Astrocyte of the spinal cord (primary cell): ENCODE results near the gene EIF3L.

ENCODE experiments used
- DNase-seq: peaks from one replicate; pipeline ENCODE4 v3.0.0; 2011; ENCODE audit warnings: low read depth, low spot score
- H3K4me3 ChIP-seq: 2 replicates; pipeline ENCODE4 v1.5.1; 2011; ENCODE audit warnings: low read depth, mild to moderate bottlenecking, low read length, moderate library complexity
- CTCF ChIP-seq: IDR thresholded peaks from 2 replicates; pipeline ENCODE4 v1.5.1; 2012; ENCODE audit warnings: low read depth, mild to moderate bottlenecking, low read length, inconsistent platforms
- in situ Hi-C: cut with HindIII; loops from 2 replicates; pipeline ENCODE4 v1.10.0; 2017; ENCODE audit warnings: low sequenced_read_pairs

Gene EIF3L

GRCh38 chr22:37894939-37895670, 45.9 kb downstream of the EIF3L start:
- H3K4me3 ChIP-seq: no peak overlapping the region
- DNase-seq: no peak
- TF ChIP-seq CTCF: no peak
- in situ Hi-C loops: no loop called here

- no peak for TF ChIP-seq CTCF
- in situ Hi-C loops: no loop called here
- no peak for DNase-seq
- no peak overlapping the region for H3K4me3 ChIP-seq
Observed at GRCh38 chr22:37896181-37896592, 47.0 kb downstream of the EIF3L start.

DNA sequence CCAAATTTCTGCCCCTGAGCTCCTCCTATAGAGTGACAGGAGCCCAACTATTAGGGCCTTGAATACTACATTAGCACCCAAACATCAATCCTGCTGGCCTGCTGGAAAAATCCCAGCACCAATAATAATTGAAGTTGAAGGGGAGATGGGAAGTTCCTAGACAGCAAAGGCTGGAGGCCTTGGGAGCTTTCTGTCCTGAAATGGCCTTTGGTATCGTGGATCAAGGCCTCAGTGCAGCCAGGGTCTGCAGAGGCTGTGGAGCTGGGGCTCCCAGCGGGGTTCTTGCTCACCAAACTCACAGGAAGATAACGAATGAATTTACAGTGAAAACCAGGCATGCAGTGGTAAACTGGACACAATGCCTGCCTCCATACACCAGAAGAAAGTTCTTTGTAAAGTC, 47.7 kb downstream of the EIF3L start:
- TF ChIP-seq CTCF: no peak
- in situ Hi-C loops: no loop called here

DNA sequence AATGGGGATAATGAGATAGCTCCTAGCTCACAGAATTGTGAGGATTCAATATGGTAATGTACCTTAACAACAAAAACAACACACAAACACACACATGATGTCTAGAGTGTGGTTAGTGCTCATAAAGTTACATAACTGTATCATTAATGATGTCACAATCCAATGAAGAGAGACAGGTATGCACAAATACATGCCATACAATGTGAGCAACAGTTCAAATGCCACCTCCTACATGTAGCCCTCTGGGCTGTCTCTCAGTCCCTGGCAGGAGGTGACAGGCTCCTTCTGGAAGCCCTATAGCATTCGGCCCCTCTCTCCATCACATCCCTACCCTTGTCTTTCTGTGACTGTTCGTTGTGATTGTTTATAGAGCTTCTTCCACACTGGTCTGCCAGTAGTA, 48.6 kb downstream of the EIF3L start:
- H3K4me3 ChIP-seq: no peak overlapping the region
- TF ChIP-seq CTCF: no peak
- in situ Hi-C loops: no loop called here
- no peak for DNase-seq

More for the DNA sequence above, 47.7 kb downstream of the EIF3L start:
- no peak for DNase-seq
- H3K4me3 ChIP-seq: no peak overlapping the region

- TF ChIP-seq CTCF: no peak
- no peak overlapping the region for H3K4me3 ChIP-seq
- peak; percentile 22 for DNase-seq
- in situ Hi-C loops: no loop called here
Observed at GRCh38 chr22:37898441-37899181, 49.4 kb downstream of the EIF3L start.

DNA sequence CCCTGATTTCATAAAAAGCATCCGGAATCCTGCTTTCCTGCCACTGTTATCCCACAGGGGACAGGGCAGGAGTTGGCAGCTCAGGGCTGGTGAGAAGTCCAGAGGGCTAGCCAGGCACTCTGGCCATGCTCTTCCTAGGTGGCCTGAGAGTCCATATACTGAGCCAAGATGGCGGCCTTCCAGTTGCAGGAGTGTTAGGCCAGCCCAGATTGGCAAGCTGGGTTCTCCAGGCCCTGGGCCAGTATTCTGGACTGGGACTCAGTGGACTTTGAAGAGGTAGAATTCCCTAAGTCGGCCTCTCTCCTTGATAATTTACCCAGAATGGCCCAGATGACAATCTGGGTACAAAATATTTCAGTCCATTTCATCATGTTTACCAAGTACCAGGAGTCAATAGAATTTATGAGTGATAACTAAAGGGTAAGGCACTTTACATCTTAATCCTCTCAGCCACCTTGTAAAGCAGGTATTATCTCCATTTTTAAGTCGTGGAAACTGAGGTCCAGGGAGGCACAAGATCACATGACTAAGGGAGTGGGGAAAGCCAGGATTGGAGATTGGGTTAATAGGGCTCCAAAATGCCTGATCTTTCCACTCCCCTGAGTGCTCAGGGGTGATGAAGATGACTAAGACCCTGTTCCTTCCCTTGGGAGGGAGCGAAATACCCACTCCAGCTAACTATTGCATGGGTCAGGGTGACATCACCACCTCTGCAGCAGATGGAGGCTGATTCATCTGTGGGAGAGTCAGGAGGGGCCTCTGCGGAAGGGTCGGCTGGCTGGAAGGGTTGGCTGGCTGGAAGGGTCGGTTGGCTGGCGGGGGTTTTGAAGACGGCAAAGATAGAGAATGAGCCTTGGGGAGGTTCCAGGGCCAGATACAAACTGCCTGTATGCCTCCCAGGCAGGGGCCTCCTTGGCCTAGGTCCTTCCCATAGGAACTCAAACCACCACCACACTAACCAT, 55.6 kb downstream of the EIF3L start:
- in situ Hi-C loops: no loop called here
- DNase-seq: peak; percentile 98
- H3K4me3 ChIP-seq: peak overlapping the region; percentile 33
- TF ChIP-seq CTCF: no peak
